Kidney epithelial cell (primary cell): ENCODE results near the gene CFAP54. TPM values are rescaled to one million over a fixed set of nuclear protein-coding genes. Genes with fewer than 3 reads are reported as not detected.

Source experiments
- DNase-seq: peaks from one replicate; pipeline ENCODE4 v3.0.0-alpha.2; 2010; ENCODE audit warnings: low read depth
- H3K27me3 ChIP-seq: 2 replicates; pipeline ENCODE4 v1.6.0; 2011; ENCODE audit warnings: low read length; ENCODE audit not compliant: control insufficient read depth, insufficient read depth
- H3K36me3 ChIP-seq: 2 replicates; pipeline ENCODE4 v1.5.1; 2011; ENCODE audit warnings: low read length; ENCODE audit not compliant: control insufficient read depth, insufficient read depth
- H3K4me3 ChIP-seq: 2 replicates; pipeline ENCODE4 v1.5.1; 2011; ENCODE audit warnings: low read depth, mild to moderate bottlenecking, control low read depth, low read length
- total RNA-seq: library from RNA; depleted of rRNA; stranded (reverse); fragments of >200 nt; gene quantifications from 2 replicates; pipeline ENCODE4 v1.2.3, GENCODE V29; 2015
- TF ChIP-seq, protein P1 (sequence below): IDR thresholded peaks from 2 replicates; pipeline ENCODE4 v1.5.1; 2011; ENCODE audit warnings: mild to moderate bottlenecking, moderate library complexity, low read length, control low read depth, inconsistent platforms; ENCODE audit not compliant: insufficient read depth, poor library complexity, severe bottlenecking

CFAP54 gene
- total RNA-seq, 1 donor from 2014 or later, result 0.79 TPM

DNA sequence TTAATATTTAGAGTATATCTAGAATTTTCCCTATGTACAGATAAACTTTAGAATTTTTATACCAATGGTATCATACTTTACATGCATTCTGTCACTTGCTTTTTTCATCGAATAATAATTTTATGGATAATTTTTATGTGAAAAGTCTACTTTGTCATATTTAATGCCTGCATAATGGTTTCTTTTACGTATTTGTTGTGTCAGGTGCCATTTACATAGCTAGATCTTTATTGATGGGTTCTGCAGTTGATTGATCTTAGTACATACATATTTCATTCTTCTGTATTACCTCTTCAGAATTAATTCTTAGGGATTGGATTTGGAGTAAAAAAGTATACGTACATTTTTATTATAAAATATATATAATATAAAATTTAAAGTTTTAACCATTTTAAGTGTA is 340.0 kb downstream of the CFAP54 start:
- Histone ChIP-seq H3K36me3 (no peaks in the 10 kb centered on the region), H3K27me3 (no peaks in the 10 kb centered on the region), H3K4me3 (no peak overlapping the region)
- TF ChIP-seq, protein P1, sequence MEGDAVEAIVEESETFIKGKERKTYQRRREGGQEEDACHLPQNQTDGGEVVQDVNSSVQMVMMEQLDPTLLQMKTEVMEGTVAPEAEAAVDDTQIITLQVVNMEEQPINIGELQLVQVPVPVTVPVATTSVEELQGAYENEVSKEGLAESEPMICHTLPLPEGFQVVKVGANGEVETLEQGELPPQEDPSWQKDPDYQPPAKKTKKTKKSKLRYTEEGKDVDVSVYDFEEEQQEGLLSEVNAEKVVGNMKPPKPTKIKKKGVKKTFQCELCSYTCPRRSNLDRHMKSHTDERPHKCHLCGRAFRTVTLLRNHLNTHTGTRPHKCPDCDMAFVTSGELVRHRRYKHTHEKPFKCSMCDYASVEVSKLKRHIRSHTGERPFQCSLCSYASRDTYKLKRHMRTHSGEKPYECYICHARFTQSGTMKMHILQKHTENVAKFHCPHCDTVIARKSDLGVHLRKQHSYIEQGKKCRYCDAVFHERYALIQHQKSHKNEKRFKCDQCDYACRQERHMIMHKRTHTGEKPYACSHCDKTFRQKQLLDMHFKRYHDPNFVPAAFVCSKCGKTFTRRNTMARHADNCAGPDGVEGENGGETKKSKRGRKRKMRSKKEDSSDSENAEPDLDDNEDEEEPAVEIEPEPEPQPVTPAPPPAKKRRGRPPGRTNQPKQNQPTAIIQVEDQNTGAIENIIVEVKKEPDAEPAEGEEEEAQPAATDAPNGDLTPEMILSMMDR, result no peak
- no peak for DNase-seq

DNA sequence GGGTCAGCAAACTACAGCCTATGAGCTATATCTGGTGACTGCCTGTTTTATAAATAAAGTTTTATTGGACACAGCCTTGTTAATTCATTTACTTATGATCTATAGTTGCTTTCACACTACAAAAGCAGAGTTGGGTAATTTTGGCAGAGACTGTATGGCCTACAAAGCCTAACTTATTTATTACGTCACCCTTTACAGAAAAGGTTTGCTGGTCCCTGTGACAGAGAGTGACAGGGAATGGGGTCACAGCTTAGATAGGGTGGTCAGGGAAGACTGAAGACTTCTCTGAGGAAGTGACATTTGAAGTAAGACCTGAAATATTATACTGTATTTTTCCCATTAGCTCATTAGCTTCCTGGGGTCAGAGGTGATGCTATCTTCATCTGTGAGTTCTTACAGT is 342.0 kb downstream of the CFAP54 start:
- H3K27me3 ChIP-seq, result no peaks in the 10 kb centered on the region
- no peak for DNase-seq
- H3K4me3 ChIP-seq, result no peak overlapping the region
- H3K36me3 ChIP-seq, result no peaks in the 10 kb centered on the region
- TF ChIP-seq, protein P1, result no peak

DNA sequence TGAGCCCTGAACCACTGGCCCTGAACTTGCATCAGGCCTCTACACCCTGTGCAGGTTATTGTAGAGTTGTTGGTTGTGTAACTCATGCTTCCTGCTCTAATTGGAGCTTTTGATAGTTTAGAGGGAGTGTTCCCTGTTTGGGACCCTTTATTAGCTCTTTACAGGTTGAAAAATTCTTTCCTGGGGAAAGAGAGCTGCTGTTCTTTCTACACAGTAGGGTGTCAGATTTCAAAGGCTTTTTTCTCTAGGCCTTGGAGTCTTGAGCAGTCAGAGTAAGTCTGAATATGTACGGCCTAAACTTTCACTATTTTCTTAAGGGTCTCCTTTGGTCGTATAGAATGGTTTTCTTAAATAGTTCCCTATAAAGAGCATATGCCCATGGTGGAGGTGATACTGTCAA is 356.9 kb downstream of the CFAP54 start:
- Histone ChIP-seq H3K36me3 (no peaks in the 10 kb centered on the region), H3K27me3 (no peaks in the 10 kb centered on the region), H3K4me3 (no peak overlapping the region)
- DNase-seq, result no peak
- TF ChIP-seq, protein P1, result no peak

DNA sequence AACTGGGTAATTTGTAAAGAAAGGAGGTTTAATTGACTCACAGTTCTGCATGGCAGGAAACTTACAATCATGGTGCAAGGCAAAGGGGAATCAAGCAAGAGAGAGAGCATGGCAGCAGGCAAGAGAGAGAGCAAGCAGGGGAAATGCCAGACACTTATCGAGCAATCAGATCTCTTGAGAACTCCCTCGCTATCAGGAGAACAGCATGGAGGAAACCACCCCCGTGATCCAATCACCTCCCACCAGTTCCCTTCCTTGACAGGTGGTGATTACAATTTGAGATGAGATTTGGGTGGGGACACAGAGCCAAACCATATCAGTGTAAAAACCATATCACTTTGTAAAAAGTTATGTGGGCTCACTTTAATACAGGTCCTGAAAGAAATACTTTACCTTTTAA is 361.3 kb downstream of the CFAP54 start:
- Histone ChIP-seq H3K4me3 (no peak overlapping the region), H3K36me3 (no peaks in the 10 kb centered on the region), H3K27me3 (no peaks in the 10 kb centered on the region)
- no peak for DNase-seq
- TF ChIP-seq, protein P1, result no peak

DNA sequence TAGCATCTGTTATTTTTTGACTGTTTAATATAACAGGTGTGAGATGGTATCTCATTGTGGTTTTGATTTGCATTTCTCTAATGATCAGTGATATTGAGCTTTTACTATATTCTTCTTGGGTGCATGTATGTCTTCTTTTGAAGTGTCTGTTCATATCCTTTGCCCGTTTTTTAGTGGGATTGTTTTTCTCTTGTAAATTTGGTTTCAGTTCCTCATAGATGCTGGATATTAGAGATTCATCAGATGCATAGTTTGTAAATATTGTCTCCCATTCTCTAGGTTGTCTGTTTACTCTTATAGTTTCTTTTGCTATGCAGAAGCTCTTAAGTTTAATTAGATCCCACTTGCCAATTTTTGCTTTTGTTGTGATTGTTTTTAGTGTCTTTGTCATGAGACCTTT is 368.8 kb downstream of the CFAP54 start:
- H3K27me3 ChIP-seq, result no peaks in the 10 kb centered on the region
- DNase-seq, result no peak
- TF ChIP-seq, protein P1, result no peak
- H3K4me3 ChIP-seq, result no peak overlapping the region
- H3K36me3 ChIP-seq, result no peaks in the 10 kb centered on the region

DNA sequence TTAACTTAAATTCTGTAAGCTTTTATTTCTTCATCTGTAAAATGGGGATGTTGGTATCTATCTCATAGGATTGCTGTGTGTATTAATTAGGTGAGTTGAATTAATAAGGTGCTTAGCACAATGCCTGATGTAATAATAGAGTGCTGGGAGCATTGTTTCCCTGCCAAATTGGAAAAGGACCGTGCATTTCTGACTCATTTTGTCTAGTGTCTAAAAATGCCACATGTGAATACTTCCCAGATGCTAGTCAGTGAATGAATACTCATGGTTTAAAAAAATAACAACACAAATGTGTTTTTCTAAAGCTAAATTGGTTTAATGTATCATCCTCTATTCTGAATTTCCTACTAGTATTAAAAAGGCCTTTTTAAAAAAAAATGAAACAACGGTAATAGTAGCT is 372.3 kb downstream of the CFAP54 start:
- H3K36me3 ChIP-seq, result no peaks in the 10 kb centered on the region
- H3K4me3 ChIP-seq, result no peak overlapping the region
- no peak for DNase-seq
- TF ChIP-seq, protein P1, result no peak
- no peaks in the 10 kb centered on the region for H3K27me3 ChIP-seq
